Amniotic stem cell (primary cell): Measurements from ENCODE around the gene SHISAL1.
A peak's percentile ranks its signal among the peaks of the same experiment; 100 is the strongest.

Source experiments
- DNase-seq: peaks from one replicate; lab custom pipeline; 2025; lab: John Stamatoyannopoulos, UW

SHISAL1 gene

DNA sequence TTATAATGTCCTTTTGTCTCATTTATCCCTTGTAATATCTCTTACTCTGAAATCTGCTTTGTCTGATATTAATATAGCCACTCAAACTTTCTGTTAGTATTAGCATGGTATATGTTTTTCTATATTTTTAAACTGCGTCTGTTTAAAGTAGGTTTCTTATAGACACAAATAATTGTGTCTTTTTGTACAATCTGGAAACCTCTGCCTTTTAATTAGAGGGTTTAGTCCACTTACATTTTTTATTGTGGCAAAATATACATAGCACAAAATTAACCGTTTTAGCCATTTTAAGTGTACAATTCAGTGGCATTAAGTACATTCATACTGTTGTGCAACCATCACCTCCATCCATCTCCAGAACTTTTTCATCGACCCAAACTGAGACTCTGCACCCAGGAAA lies 103.4 kb downstream of the SHISAL1 start:
- no peak for DNase-seq

- no peak for DNase-seq
These were observed 104.8 kb downstream of the SHISAL1 start for GRCh38 chr22:44207981-44208317.

- DNase-seq = no peak
These were observed 105.4 kb downstream of the SHISAL1 start for GRCh38 chr22:44207173-44207980.

- no peak for DNase-seq
These were observed 106.1 kb downstream of the SHISAL1 start for GRCh38 chr22:44206696-44207095.

DNA sequence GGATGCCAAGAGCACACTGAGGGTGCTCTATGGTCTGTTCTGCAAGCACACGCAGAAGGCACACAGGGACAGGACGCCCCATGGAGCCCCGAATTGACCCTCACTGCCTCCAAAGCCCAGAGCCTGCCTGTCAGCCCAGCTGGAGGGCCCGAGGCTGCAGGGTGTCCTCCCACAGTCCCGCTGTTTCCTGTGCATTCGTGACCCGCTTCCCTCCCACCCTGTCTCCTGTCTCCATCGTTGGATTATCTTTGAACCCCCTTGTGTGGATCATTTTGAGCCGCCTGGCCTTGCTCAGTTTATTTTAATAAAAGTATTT lies 106.5 kb downstream of the SHISAL1 start:
- no peak for DNase-seq

- no peak for DNase-seq
These were observed 107.0 kb downstream of the SHISAL1 start for GRCh38 chr22:44205516-44206329.

- DNase-seq = no peak
These were observed 107.8 kb downstream of the SHISAL1 start for GRCh38 chr22:44204739-44205515.

DNA sequence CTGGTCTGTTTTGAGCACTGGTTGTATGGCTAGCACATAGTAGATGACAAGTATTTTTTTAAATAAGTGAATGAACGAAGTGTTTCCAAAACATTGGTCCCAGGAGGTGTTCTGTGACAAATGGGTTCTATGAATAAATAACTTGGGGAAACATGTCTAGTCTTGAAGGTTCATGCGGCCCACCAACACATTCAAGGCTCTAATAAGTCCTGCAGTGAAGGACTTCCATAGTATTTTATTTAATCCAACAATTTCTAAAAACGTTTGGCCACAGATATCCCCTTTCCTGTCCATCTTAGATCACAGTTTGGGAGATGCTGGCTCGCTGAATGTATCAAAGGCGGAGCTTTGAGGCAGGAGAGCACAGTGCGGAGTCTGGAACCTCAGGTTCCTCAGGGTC lies 109.5 kb downstream of the SHISAL1 start:
- no peak for DNase-seq

DNA sequence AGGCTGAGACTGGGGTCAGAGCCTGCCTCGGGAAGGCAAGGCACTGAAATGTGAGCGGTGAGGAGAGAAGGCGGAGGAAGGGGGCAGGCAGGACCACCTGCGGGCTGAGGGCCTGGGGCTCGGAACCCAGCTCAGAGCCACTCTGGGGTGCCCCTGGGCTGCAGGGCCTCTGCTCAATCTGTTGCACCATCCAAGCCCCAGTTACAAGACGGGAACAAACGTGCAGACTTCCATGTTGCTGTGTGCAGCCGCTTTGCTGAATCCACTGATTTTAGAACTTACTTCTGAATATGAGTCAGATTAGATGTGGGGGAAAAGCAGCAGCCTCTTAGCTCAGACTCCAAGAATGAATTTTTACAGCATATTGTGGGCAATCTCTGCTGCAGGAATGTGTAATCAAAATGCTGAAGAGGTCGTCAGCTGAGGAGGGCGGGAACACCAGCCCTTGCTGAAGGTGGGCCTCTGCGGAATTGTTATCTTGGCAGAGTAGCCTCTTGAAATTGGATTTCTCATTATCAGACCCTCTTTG lies 110.4 kb downstream of the SHISAL1 start:
- DNase-seq = peak; percentile 39

DNA sequence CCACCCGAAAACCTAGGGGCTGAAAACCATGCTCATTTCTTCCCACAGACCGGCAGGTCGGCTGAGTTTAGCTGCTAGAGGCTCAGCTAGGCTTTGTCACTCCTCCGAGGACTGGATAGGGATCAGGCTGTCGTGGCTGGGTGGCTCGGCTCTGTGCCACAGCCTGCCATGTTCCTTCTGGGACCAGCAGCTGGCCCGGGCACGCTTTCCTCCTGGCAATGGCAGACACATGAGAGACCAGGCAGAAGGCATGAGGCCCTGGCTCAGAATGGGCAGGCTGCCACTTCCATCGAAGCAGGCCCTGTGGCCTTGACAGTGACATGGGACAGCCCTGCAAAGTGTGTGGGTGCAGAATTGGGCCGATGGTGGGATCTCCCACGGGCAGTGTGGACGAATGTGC lies 111.1 kb downstream of the SHISAL1 start:
- DNase-seq = no peak

GRCh38 chr22:44200855-44201550 lies 111.7 kb downstream of the SHISAL1 start:
- no peak for DNase-seq

GRCh38 chr22:44200451-44200850 lies 112.3 kb downstream of the SHISAL1 start:
- no peak for DNase-seq

- no peak for DNase-seq
These were observed 112.9 kb downstream of the SHISAL1 start for GRCh38 chr22:44199866-44200265.

DNA sequence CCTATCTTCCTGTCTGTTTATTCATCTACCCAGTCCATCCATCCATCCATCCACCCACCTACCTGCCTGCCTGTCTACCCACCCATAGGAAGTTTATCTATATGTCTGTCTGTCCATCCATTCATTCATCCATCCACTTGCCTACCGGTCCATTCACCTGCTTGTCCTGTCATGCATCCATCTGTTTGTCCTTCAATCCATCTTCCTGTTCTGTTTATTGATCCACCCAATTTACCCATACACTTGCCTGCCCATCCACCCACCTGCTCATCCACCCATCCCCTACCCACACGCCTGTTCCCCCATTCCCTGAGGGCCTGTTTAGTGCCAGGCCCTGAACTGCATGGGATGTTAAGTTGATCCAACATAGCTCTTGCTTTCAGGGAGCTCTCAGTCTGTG lies 113.6 kb downstream of the SHISAL1 start:
- DNase-seq = no peak

DNA sequence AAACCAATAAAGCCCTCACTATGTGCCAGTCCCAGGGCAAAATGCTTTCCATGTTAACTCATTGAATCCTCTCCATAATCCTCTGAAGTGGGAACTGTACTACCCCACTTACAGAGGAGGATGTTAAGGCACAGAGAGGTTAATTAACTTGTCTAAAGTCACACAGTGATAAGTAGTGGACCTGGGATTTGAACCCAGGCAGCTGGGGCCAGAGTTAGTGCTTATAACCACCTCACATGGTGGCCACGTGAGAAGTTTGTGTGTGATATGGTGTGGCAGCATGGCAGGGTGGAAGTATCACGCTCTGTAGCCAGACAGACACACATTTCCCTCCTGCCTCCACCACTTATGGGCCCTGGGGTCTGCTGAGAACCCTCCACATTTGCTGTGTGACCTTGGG lies 115.5 kb downstream of the SHISAL1 start:
- no peak for DNase-seq

DNA sequence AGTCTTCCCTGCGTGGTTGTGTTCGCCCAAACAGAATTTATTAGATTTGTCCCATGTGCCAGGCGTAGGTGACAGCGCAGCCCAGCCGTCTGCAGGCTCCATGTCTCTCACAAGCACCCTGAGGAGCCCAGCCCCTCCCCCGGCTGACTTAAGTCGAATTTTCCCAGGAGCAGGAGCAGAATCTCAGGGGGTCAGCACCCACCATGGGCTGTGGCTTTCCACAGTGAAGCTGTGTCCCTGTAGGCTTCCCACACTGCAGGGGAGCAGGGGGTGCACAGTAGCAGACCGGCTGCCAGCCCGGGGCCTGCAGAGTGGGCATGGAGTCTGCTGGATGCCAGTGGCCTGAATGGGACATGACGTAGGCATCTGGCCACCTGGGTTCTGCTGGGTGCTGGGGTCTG lies 116.0 kb downstream of the SHISAL1 start:
- no peak for DNase-seq

DNA sequence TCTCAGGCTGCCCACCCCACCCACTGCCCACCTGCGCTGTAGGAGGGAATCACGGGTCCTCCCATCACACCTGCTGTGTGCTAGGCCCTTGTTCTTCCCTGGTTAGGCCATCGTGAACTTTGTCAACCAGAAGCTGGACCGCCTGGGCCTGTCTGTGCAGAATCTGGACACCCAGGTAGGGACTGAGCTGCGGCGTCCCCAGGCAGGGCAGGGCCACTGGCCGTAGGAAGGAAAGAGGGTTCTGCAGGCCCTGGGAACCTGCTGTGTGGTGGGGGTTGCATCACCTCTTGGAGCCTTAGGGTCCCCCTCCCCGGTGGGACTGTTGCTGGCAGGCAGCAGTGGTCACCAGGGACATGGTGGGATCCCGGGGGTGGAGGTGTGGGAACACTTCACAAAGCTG lies 116.5 kb downstream of the SHISAL1 start:
- no peak for DNase-seq

DNA sequence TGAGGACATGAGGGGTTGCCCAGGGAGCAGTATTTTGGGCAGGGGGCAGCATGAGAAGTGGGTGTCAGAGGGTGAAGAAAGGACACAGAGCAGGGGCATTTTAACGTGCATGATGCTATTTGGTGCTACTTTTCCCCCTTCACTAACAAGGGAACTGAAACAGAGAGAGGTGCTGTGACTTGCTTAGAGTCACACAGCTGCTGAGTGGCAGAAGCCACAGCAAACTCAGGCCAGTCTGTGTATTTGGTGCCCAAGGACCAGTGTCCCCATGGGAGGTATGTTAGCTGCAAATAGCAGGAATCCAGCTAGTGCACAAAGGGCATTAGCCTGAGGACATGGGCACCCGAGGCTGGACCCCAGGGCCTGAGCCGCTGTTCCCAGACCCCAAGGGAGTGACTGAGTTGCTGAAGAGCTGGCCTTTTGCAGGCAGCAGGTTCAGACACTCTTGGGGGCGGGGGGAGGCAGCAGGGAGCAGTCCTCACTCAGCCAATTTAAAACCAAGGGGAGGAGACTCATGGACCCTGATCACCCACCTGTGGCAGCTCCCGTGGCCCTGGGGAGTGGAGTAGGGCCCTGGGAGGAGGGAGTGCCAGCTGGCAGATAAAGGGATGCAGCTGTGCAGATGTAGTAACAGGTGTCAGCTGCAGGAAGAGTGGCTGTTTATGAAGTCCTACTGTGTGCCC lies 117.4 kb downstream of the SHISAL1 start:
- DNase-seq = no peak

- no peak for DNase-seq
These were observed 118.2 kb downstream of the SHISAL1 start for GRCh38 chr22:44194569-44194968.
